Prostate gland (tissue), 2 donors: ENCODE measurements around the gene SH3BP4. TPM values are rescaled to one million over a fixed set of nuclear protein-coding genes. Genes with fewer than 3 reads are reported as not detected.
A peak's percentile ranks its signal among the peaks of the same experiment; 100 is the strongest.

Experiments used
- DNase-seq: peaks from one replicate; pipeline ENCODE4 v3.0.0-alpha.2; 2019; ENCODE audit warnings: low spot score
- H3K27ac ChIP-seq, 2 donors: fragments of 200-600 bp; sonication (generic); 2 replicates each; pipeline ENCODE4 v1.5.1; 2017 to 2019
- H3K27me3 ChIP-seq: fragments of 200-600 bp; sonication (generic); replicated peaks from 2 replicates; pipeline ENCODE4 v1.5.1; 2019; ENCODE audit not compliant: insufficient read depth
- H3K36me3 ChIP-seq, 2 donors: fragments of 200-600 bp; sonication (generic); 1 replicate in 1 of 2; 2 replicates in 1 of 2; pipeline versions ENCODE4 v1.5.1 to v1.8.1; 2017 to 2019
- H3K4me1 ChIP-seq: fragments of 200-600 bp; sonication (generic); replicated peaks from 2 replicates; pipeline ENCODE4 v1.5.1; 2019
- H3K4me3 ChIP-seq, 2 donors: fragments of 200-600 bp; sonication (generic); 2 replicates each; pipeline ENCODE4 v1.5.1; 2017 to 2019
- H3K9me3 ChIP-seq: fragments of 200-600 bp; sonication (generic); 2 replicates; pipeline ENCODE4 v1.5.1; 2017
- CTCF ChIP-seq, 4 experiments: fragments of 200-600 bp in 2 of 4; fragments of 450-650 bp in 2 of 4; sonication (generic) in 2 of 4; IDR thresholded peaks; 1 replicate in 3 of 4; 2 replicates in 1 of 4; pipeline ENCODE4 v1.5.1; 2016 to 2019; ENCODE audit warnings: antibody characterized with exemption in 4 of 4, mild to moderate bottlenecking in 2 of 4, moderate library complexity in 2 of 4
- POLR2A ChIP-seq: fragments of 450-650 bp; IDR thresholded peaks from one replicate; pipeline ENCODE4 v1.6.1; 2016; ENCODE audit warnings: antibody characterized with exemption, mild to moderate bottlenecking
- POLR2AphosphoS5 ChIP-seq: sonication (generic); formaldehyde crosslinking; IDR thresholded peaks from one replicate; pipeline ENCODE4 v1.6.1; 2017; ENCODE audit warnings: antibody characterized with exemption
- WGBS: methylation state at CpG from one replicate; pipeline ENCODE4 v1.1.5; 2018; 5-methylcytosine and 5-hydroxymethylcytosine counted together
- intact Hi-C: fragments of 100-400 bp; cut with DNase I; formaldehyde crosslinking; loops from one replicate; pipeline ENCODE4 v1.14.2; 2022
- total RNA-seq, 2 donors: library from RNA; depleted of rRNA; stranded (reverse); fragments of >200 nt; gene quantifications; one replicate each; pipeline ENCODE4 v1.1.0, GENCODE V29; 2016

Gene SH3BP4
- total RNA-seq, 2 donors from 2014 or later, result 86.7 to 134 TPM

GRCh38 chr2:234967201-234967869 lies 15.5 kb downstream of the SH3BP4 start:
- peaks cover 5% of the 10 kb centered on the region for H3K4me1 ChIP-seq
- DNase-seq, result no peak
- no peaks in the 10 kb centered on the region for H3K27me3 ChIP-seq
- no peaks in the 10 kb centered on the region for H3K36me3 ChIP-seq
- no peaks in the 10 kb centered on the region for H3K9me3 ChIP-seq
- intact Hi-C loops, result no loop called here
- WGBS, result 89% methylated on average over 14 of the region's 14 CpGs
- H3K27ac ChIP-seq, result no peak overlapping the region
- H3K4me3 ChIP-seq, result no peak overlapping the region
- TF ChIP-seq CTCF (IDR thresholded peaks at IDR 0.05), result no peak
- TF ChIP-seq POLR2AphosphoS5, result no peak
- TF ChIP-seq POLR2A, result no peak

DNA sequence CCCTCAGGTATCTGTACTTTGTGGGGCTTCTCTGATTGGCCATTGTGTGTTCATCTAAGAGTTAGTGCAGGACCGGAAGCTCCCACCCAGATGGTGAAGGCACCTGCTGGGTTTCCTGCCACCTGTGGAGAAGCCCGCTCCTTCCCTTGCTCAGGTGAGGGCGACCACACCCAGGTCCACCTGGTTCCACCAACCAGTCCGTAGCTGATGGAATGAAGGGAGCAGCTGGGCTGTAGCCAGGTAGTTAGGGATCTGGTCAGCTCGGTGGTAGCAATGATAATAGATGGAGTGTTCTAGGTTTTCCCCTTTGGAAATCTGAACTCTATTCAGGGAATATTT lies 16.0 kb downstream of the SH3BP4 start:
- no peak for TF ChIP-seq CTCF (IDR thresholded peaks at IDR 0.05)
- H3K9me3 ChIP-seq, result no peaks in the 10 kb centered on the region
- WGBS, result 71% methylated on average over 5 of the region's 5 CpGs
- intact Hi-C loops, result no loop called here
- DNase-seq, result no peak
- H3K36me3 ChIP-seq, result no peaks in the 10 kb centered on the region
- no peak overlapping the region for H3K27ac ChIP-seq
- peaks cover 5% of the 10 kb centered on the region for H3K4me1 ChIP-seq
- H3K27me3 ChIP-seq, result no peaks in the 10 kb centered on the region
- no peak overlapping the region for H3K4me3 ChIP-seq

GRCh38 chr2:234968631-234969305 lies 17.0 kb downstream of the SH3BP4 start:
- Histone ChIP-seq H3K27ac (peak overlapping the region in 1 of 2 donors; percentile 66), H3K4me3 (no peak overlapping the region), H3K4me1 (peaks cover 5% of the 10 kb centered on the region), H3K27me3 (no peaks in the 10 kb centered on the region), H3K9me3 (no peaks in the 10 kb centered on the region), H3K36me3 (no peaks in the 10 kb centered on the region)
- 62% methylated on average over 14 of the region's 14 CpGs for WGBS
- DNase-seq, result no peak
- no peak for TF ChIP-seq POLR2AphosphoS5
- no peak for TF ChIP-seq CTCF (IDR thresholded peaks at IDR 0.05)
- TF ChIP-seq POLR2A, result no peak
- intact Hi-C loops, result no loop called here

- TF ChIP-seq POLR2A (no peak), CTCF (IDR thresholded peaks at IDR 0.05) (no peak), POLR2AphosphoS5 (no peak)
- peaks cover 8% of the 10 kb centered on the region for H3K4me1 ChIP-seq
- H3K27ac ChIP-seq, result peak overlapping the region; percentile 52 to 66
- H3K36me3 ChIP-seq, result no peaks in the 10 kb centered on the region
- no peaks in the 10 kb centered on the region for H3K27me3 ChIP-seq
- 73% methylated on average over 17 of the region's 17 CpGs for WGBS
- intact Hi-C loops, result no loop called here
- no peak for DNase-seq
- H3K9me3 ChIP-seq, result no peaks in the 10 kb centered on the region
- H3K4me3 ChIP-seq, result no peak overlapping the region
Measured at GRCh38 chr2:234969306-234970098, 17.7 kb downstream of the SH3BP4 start.
